ENCODE data around the gene DIO3. TPM values are rescaled to one million over a fixed set of nuclear protein-coding genes. Genes with fewer than 3 reads are reported as not detected.

DIO3 gene
- total RNA-seq, 2 experiments from 2014 or later: not detected

GRCh38 chr14:101527987-101528386 is 33.3 kb upstream of the DIO3 start:
- Mint-ChIP-seq H3K27me3 (peaks cover 3% of the 10 kb centered on the region), H3K27ac (no peak overlapping the region), H3K4me1 (peaks cover 5% of the 10 kb centered on the region), H3K4me3 (no peak overlapping the region), H3K9me3 (ENCODE audit: low read depth) (no peaks in the 10 kb centered on the region), H3K36me3 (ENCODE audit: low read depth) (no peaks in the 10 kb centered on the region)
- intact Hi-C loops (cut with DNase I, micrococcal nuclease): no loop called here
- CTCF ChIA-PET: no interaction called here
- POLR2A ChIA-PET: no interaction called here
- ATAC-seq: no peak
- no peak for DNase-seq

- ChIA-PET CTCF (no interaction called here), POLR2A (no interaction called here)
- Mint-ChIP-seq H3K36me3 (ENCODE audit: low read depth) (no peaks in the 10 kb centered on the region), H3K4me1 (peaks cover 5% of the 10 kb centered on the region), H3K27me3 (peaks cover 3% of the 10 kb centered on the region), H3K4me3 (no peak overlapping the region), H3K27ac (no peak overlapping the region), H3K9me3 (ENCODE audit: low read depth) (no peaks in the 10 kb centered on the region)
- ATAC-seq (no peak), DNase-seq (no peak)
- intact Hi-C loops (cut with DNase I, micrococcal nuclease): no loop called here
Observed at GRCh38 chr14:101529079-101529478, 32.2 kb upstream of the DIO3 start.

- DNase-seq (no peak), ATAC-seq (no peak)
- Mint-ChIP-seq H3K36me3 (ENCODE audit: low read depth) (no peaks in the 10 kb centered on the region), H3K4me3 (no peak overlapping the region), H3K4me1 (peaks cover 15% of the 10 kb centered on the region), H3K27ac (no peak overlapping the region), H3K9me3 (ENCODE audit: low read depth) (no peaks in the 10 kb centered on the region), H3K27me3 (peaks cover 3% of the 10 kb centered on the region)
- intact Hi-C loops (cut with DNase I, micrococcal nuclease): no loop called here
- POLR2A ChIA-PET: no interaction called here
- CTCF ChIA-PET: no interaction called here
Observed at GRCh38 chr14:101534198-101534597, 27.1 kb upstream of the DIO3 start.

GRCh38 chr14:101535232-101535631 is 26.1 kb upstream of the DIO3 start:
- no peaks in the 10 kb centered on the region for H3K36me3 Mint-ChIP-seq (ENCODE audit: low read depth)
- DNase-seq (no peak), ATAC-seq (no peak)
- POLR2A ChIA-PET: no interaction called here
- H3K4me1 Mint-ChIP-seq: peaks cover 11% of the 10 kb centered on the region
- H3K4me3 Mint-ChIP-seq: no peak overlapping the region
- CTCF ChIA-PET: no interaction called here
- H3K27me3 Mint-ChIP-seq: peaks cover 3% of the 10 kb centered on the region
- no peaks in the 10 kb centered on the region for H3K9me3 Mint-ChIP-seq (ENCODE audit: low read depth)
- intact Hi-C loops (cut with DNase I, micrococcal nuclease): no loop called here
- H3K27ac Mint-ChIP-seq: no peak overlapping the region

GRCh38 chr14:101535701-101536207 is 25.5 kb upstream of the DIO3 start:
- H3K4me1 Mint-ChIP-seq: peaks cover 10% of the 10 kb centered on the region
- no peak overlapping the region for H3K27ac Mint-ChIP-seq
- H3K27me3 Mint-ChIP-seq: peaks cover 3% of the 10 kb centered on the region
- ChIA-PET POLR2A (no interaction called here), CTCF (no interaction called here)
- DNase-seq (no peak), ATAC-seq (no peak)
- intact Hi-C loops (cut with DNase I, micrococcal nuclease): no loop called here
- H3K9me3 Mint-ChIP-seq (ENCODE audit: low read depth): no peaks in the 10 kb centered on the region
- H3K4me3 Mint-ChIP-seq: no peak overlapping the region
- no peaks in the 10 kb centered on the region for H3K36me3 Mint-ChIP-seq (ENCODE audit: low read depth)

GRCh38 chr14:101537286-101537685 is 24.0 kb upstream of the DIO3 start:
- H3K27me3 Mint-ChIP-seq: peaks cover 3% of the 10 kb centered on the region
- no peak for ATAC-seq
- POLR2A ChIA-PET: no interaction called here

GRCh38 chr14:101538878-101539277 is 22.4 kb upstream of the DIO3 start:
- Mint-ChIP-seq H3K36me3 (ENCODE audit: low read depth) (no peaks in the 10 kb centered on the region), H3K4me3 (no peak overlapping the region), H3K9me3 (ENCODE audit: low read depth) (peaks cover 4% of the 10 kb centered on the region), H3K4me1 (peaks cover 10% of the 10 kb centered on the region), H3K27me3 (peaks cover 3% of the 10 kb centered on the region), H3K27ac (no peak overlapping the region)
- no peak for DNase-seq
- ChIA-PET POLR2A (no interaction called here), CTCF (no interaction called here)
- ATAC-seq: no peak
- intact Hi-C loops (cut with DNase I, micrococcal nuclease): no loop called here

More at GRCh38 chr14:101537286-101537685, 24.0 kb upstream of the DIO3 start:
- intact Hi-C loops (cut with DNase I, micrococcal nuclease): no loop called here
- H3K9me3 Mint-ChIP-seq (ENCODE audit: low read depth): no peaks in the 10 kb centered on the region
- CTCF ChIA-PET: no interaction called here
- H3K4me1 Mint-ChIP-seq: peaks cover 10% of the 10 kb centered on the region
- H3K27ac Mint-ChIP-seq: no peak overlapping the region
- H3K4me3 Mint-ChIP-seq: no peak overlapping the region
- H3K36me3 Mint-ChIP-seq (ENCODE audit: low read depth): no peaks in the 10 kb centered on the region
- DNase-seq: no peak

- peaks cover 10% of the 10 kb centered on the region for H3K4me1 Mint-ChIP-seq
- ChIA-PET CTCF (no interaction called here), POLR2A (no interaction called here)
- H3K36me3 Mint-ChIP-seq (ENCODE audit: low read depth): no peaks in the 10 kb centered on the region
- no peak overlapping the region for H3K4me3 Mint-ChIP-seq
- no peak overlapping the region for H3K27ac Mint-ChIP-seq
- ATAC-seq (no peak), DNase-seq (no peak)
- peaks cover 3% of the 10 kb centered on the region for H3K27me3 Mint-ChIP-seq
- intact Hi-C loops (cut with DNase I, micrococcal nuclease): no loop called here
- H3K9me3 Mint-ChIP-seq (ENCODE audit: low read depth): peaks cover 7% of the 10 kb centered on the region
Observed at GRCh38 chr14:101539880-101540279, 21.4 kb upstream of the DIO3 start.

GRCh38 chr14:101540481-101541462 is 20.5 kb upstream of the DIO3 start:
- Mint-ChIP-seq H3K27ac (no peak overlapping the region), H3K36me3 (ENCODE audit: low read depth) (no peaks in the 10 kb centered on the region), H3K9me3 (ENCODE audit: low read depth) (peaks cover 7% of the 10 kb centered on the region), H3K4me3 (no peak overlapping the region), H3K4me1 (peaks cover 3% of the 10 kb centered on the region), H3K27me3 (peaks cover 2% of the 10 kb centered on the region)
- ChIA-PET POLR2A (no interaction called here), CTCF (no interaction called here)
- DNase-seq (no peak), ATAC-seq (no peak)
- intact Hi-C loops (cut with DNase I, micrococcal nuclease): no loop called here

GRCh38 chr14:101542391-101542790 is 18.9 kb upstream of the DIO3 start:
- H3K9me3 Mint-ChIP-seq (ENCODE audit: low read depth): peaks cover 7% of the 10 kb centered on the region
- intact Hi-C loops (cut with DNase I, micrococcal nuclease): no loop called here
- ATAC-seq (no peak), DNase-seq (no peak)
- no peak overlapping the region for H3K4me3 Mint-ChIP-seq
- ChIA-PET CTCF (interaction anchor here (0.6 kb wide), 1 partner anchor 418 kb away, joined by 3 read pairs; no protein-coding TSS in a partner anchor), POLR2A (no interaction called here)
- H3K36me3 Mint-ChIP-seq (ENCODE audit: low read depth): no peaks in the 10 kb centered on the region
- H3K27me3 Mint-ChIP-seq: peaks cover 2% of the 10 kb centered on the region
- H3K4me1 Mint-ChIP-seq: no peaks in the 10 kb centered on the region
- H3K27ac Mint-ChIP-seq: no peak overlapping the region

- peaks cover 7% of the 10 kb centered on the region for H3K9me3 Mint-ChIP-seq (ENCODE audit: low read depth)
- H3K27me3 Mint-ChIP-seq: peaks cover 2% of the 10 kb centered on the region
- no peak for DNase-seq
- H3K27ac Mint-ChIP-seq: no peak overlapping the region
- intact Hi-C loops (cut with DNase I, micrococcal nuclease): no loop called here
- no peak overlapping the region for H3K4me3 Mint-ChIP-seq
- H3K36me3 Mint-ChIP-seq (ENCODE audit: low read depth): no peaks in the 10 kb centered on the region
- no peaks in the 10 kb centered on the region for H3K4me1 Mint-ChIP-seq
- ChIA-PET CTCF (interaction anchor here (0.6 to 0.8 kb wide), 2 partner anchors 52 to 882 kb away, joined by 3 to 4 read pairs; no protein-coding TSS in a partner anchor), POLR2A (no interaction called here)
- ATAC-seq: no peak
Observed at GRCh38 chr14:101543814-101544213, 17.5 kb upstream of the DIO3 start.

GRCh38 chr14:101544550-101544949 is 16.7 kb upstream of the DIO3 start:
- no peak overlapping the region for H3K27ac Mint-ChIP-seq
- intact Hi-C loops (cut with DNase I, micrococcal nuclease): no loop called here
- DNase-seq: no peak
- H3K27me3 Mint-ChIP-seq: peaks cover 2% of the 10 kb centered on the region
- CTCF ChIA-PET: no interaction called here
- no peaks in the 10 kb centered on the region for H3K4me1 Mint-ChIP-seq
- POLR2A ChIA-PET: no interaction called here
- H3K4me3 Mint-ChIP-seq: no peak overlapping the region
- no peak for ATAC-seq
- peaks cover 7% of the 10 kb centered on the region for H3K9me3 Mint-ChIP-seq (ENCODE audit: low read depth)
- H3K36me3 Mint-ChIP-seq (ENCODE audit: low read depth): no peaks in the 10 kb centered on the region
